ENCODE measurements around the gene DUOX2.

- TF ChIP-seq POLR2A (IDR thresholded peaks at IDR 0.05; ENCODE audit: low read length) (no peak), GATA1 (IDR thresholded peaks at IDR 0.05; ENCODE audit: low read depth, low read length) (no peak)
These were observed 5.9 kb downstream of the DUOX2 start for GRCh38 chr15:45107941-45108630.
